Upper lobe of right lung (tissue), 1 donor: Measurements from ENCODE around the gene NFE2L3. TPM values are rescaled to one million over a fixed set of nuclear protein-coding genes. Genes with fewer than 3 reads are reported as not detected.
"Not testable (repeated sequence)": the region's sequence is repeated elsewhere in the genome, so short reads cannot be mapped to it uniquely, and the experiment has no call there.

Experiments
- ATAC-seq: fragments of 200-7000 bp; cut with Tn5 transposase; one replicate; pipeline ENCODE4 v1.9.1; 2020; ENCODE audit warnings: mild to moderate bottlenecking, moderate library complexity
- DNase-seq: peaks from one replicate; pipeline ENCODE4 v3.0.0-alpha.2; 2020
- H3K27ac ChIP-seq: fragments of 200-600 bp; one replicate; pipeline ENCODE4 v1.8.0; 2022
- H3K27me3 ChIP-seq: fragments of 200-600 bp; one replicate; pipeline ENCODE4 v1.8.0; 2022; ENCODE audit warnings: mild to moderate bottlenecking
- H3K36me3 ChIP-seq: fragments of 200-600 bp; one replicate; pipeline ENCODE4 v1.8.0; 2022
- H3K4me1 ChIP-seq: fragments of 200-600 bp; one replicate; pipeline ENCODE4 v1.8.0; 2022
- H3K4me3 ChIP-seq: fragments of 200-600 bp; one replicate; pipeline ENCODE4 v1.8.0; 2022; ENCODE audit warnings: mild to moderate bottlenecking
- H3K9me3 ChIP-seq: fragments of 200-600 bp; one replicate; pipeline ENCODE4 v1.8.0; 2022
- intact Hi-C: fragments of 100-400 bp; cut with DNase I; formaldehyde crosslinking; loops from one replicate; pipeline ENCODE4 v1.11.0; 2022
- total RNA-seq: library from RNA; stranded (reverse); fragmentation: NEBNext Ultra II Directional; extraction: Animal tissue kit (Norgen Biotek cat#: 25700); gene quantifications from one replicate; pipeline ENCODE4 v1.2.1, GENCODE V29; 2021
- TF ChIP-seq, protein P1 (sequence below): fragments of 200-600 bp; IDR thresholded peaks from one replicate; pipeline ENCODE4 v1.8.0; 2022; ENCODE audit warnings: antibody characterized with exemption
- donor health status: DM: no; HTN: yes; CAD: no; lungs with severe emphysema.

The NFE2L3 gene
- total RNA-seq, 1 donor from 2014 or later, result 4.1 TPM

DNA sequence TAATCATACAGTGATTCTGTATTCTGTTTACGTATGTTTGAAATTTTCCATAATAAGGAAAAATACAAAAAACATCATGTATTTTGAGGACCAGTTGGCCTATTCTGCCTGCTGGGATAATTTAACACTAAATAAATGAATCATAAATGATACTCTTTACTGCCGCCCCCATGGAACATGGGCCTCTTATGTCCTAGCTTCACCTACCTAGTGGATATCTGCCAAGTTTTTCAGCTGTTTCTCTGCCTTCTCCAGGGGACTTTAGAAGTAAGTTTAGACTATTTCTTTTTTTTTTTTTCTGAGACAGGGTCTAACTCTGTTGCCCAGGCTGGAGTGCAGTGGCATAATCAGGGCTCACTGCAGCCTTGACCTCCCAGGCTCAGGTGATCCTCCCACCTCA, 10.4 kb downstream of the NFE2L3 start:
- Histone ChIP-seq H3K4me1 (no peaks in the 10 kb centered on the region), H3K4me3 (no peak overlapping the region), H3K27ac (no peak overlapping the region), H3K27me3 (no peaks in the 10 kb centered on the region), H3K9me3 (no peaks in the 10 kb centered on the region), H3K36me3 (no peaks in the 10 kb centered on the region)
- TF ChIP-seq, protein P1, sequence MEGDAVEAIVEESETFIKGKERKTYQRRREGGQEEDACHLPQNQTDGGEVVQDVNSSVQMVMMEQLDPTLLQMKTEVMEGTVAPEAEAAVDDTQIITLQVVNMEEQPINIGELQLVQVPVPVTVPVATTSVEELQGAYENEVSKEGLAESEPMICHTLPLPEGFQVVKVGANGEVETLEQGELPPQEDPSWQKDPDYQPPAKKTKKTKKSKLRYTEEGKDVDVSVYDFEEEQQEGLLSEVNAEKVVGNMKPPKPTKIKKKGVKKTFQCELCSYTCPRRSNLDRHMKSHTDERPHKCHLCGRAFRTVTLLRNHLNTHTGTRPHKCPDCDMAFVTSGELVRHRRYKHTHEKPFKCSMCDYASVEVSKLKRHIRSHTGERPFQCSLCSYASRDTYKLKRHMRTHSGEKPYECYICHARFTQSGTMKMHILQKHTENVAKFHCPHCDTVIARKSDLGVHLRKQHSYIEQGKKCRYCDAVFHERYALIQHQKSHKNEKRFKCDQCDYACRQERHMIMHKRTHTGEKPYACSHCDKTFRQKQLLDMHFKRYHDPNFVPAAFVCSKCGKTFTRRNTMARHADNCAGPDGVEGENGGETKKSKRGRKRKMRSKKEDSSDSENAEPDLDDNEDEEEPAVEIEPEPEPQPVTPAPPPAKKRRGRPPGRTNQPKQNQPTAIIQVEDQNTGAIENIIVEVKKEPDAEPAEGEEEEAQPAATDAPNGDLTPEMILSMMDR, result no peak
- intact Hi-C loops, result no loop called here
- ATAC-seq, result no peak
- DNase-seq, result no peak

DNA sequence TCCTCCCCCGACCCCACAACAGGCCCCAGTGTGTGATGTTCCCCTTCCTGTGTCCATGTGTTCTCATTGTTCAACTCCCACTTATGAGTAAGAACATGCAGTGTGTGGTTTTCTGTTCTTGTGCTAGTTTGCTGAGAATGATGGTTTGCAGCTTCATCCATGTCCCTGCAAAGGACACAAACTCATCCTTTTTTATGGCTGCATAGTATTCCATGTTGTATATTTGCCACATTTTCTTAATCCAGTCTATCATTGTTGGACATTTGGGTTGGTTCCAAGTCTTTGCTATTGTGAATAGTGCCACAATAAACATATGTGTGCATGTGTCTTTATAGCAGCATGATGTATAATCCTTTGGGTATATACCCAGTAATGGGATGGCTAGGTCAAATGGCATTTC, 11.8 kb downstream of the NFE2L3 start:
- H3K4me3 ChIP-seq, H3K9me3 ChIP-seq, H3K27me3 ChIP-seq, H3K27ac ChIP-seq, H3K4me1 ChIP-seq, DNase-seq, H3K36me3 ChIP-seq, intact Hi-C loops, ATAC-seq: not testable (repeated sequence)

DNA sequence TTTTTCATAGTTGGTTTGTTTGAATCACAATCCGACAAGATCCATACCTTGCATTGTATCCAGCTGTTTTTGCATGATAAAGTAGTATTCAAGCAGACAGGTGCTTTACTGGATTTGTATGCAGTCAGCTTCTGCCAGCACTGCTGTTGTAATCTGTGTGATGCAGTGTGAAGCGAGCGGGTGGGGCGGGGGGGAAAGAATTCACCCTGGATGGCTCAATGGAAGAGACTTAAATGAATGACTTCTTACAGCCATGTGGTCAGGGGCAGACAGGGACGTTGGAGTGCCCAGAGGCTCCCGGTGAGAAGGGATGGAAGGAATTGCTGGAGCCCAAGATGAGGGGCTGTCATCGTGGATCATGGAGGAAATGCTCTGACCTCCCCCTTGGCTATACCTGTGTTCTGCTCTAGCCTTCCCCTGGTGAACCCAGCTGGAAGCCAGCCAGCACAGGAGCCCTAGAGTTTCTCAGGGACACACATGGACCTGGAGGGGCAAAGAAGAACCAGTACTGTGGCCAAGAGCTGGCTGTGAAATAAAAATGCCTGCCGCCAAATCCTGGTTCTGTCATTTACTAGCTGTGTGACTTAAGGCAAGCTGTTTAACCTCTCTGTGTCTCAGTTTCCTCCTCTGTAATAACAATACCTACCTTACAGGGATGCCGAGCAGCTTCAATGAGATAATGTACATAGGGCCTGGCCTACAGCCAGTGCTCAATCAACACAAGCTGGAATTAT, 14.1 kb downstream of the NFE2L3 start:
- peaks cover 4% of the 10 kb centered on the region for H3K36me3 ChIP-seq
- intact Hi-C loops, result no loop called here
- H3K27me3 ChIP-seq, result no peaks in the 10 kb centered on the region
- H3K4me1 ChIP-seq, result no peaks in the 10 kb centered on the region
- no peak overlapping the region for H3K4me3 ChIP-seq
- TF ChIP-seq, protein P1, result no peak
- H3K9me3 ChIP-seq, result no peaks in the 10 kb centered on the region
- ATAC-seq (no peak), DNase-seq (no peak)
- H3K27ac ChIP-seq, result no peak overlapping the region

DNA sequence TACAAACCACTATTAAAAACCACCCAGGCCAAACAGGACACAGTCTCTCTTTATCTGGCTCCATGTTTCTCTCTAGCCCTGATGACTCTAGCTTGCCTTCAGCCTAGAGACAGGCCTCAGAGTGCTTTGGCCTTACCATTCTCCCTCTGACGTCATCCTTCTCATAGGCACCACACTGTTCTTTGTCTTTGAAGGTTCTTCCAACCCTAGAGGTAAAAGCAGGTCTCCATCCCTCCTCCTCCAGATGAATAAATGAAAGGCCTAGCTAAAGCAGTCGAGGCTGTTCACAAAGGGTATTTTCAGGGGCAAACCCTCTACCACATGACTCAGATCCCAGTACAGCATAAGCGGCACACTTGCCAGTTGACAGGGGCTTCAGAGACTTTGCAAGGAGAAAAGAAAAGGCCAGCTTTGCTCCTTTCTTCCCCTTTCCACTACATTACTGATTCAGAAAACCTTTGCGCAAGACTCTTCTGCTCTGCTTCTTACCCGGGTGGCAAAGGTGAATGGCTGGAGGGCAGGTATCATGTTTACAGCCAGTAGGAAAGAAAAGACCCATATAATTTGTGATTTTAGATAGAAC, 14.8 kb downstream of the NFE2L3 start:
- ATAC-seq, result no peak
- no peak overlapping the region for H3K27ac ChIP-seq

DNA sequence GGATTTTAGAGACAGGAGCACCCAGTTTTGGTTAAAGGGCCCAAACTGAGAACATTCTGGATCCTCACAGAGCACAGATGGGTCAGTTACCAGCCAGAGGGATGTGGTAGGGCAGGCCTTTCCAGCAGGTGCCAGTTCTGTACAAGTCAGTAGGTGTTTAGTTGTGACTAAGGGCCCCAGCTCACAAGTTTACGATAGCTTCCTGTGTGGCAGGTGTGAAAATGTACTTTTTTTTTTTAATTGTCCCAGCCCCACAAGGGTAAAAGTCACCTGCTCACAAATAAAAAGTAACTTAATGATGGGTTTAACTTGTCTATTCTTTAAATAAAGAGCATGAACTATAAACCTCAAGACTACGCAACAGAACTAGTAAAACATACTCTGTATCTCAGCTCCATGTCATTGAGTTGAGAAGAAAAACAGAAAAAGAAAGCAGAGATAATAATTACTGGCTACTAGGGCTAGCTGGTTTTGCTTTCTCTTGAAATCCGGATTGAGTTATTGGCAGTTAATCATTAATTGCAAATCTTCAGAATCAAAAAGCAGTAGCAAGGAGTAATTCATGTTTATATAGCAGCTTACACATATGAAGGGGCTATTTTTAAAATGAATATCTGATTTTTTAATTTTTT, 15.4 kb downstream of the NFE2L3 start:
- ATAC-seq, result no peak
- TF ChIP-seq, protein P1, result no peak
- no peak overlapping the region for H3K27ac ChIP-seq
- no peaks in the 10 kb centered on the region for H3K27me3 ChIP-seq
- intact Hi-C loops, result no loop called here
- H3K36me3 ChIP-seq, result peaks cover 4% of the 10 kb centered on the region
- no peak for DNase-seq
- H3K4me3 ChIP-seq, result no peak overlapping the region
- no peaks in the 10 kb centered on the region for H3K9me3 ChIP-seq
- H3K4me1 ChIP-seq, result no peaks in the 10 kb centered on the region

More for the DNA sequence above, 14.8 kb downstream of the NFE2L3 start:
- TF ChIP-seq, protein P1, result no peak
- Histone ChIP-seq H3K36me3 (peaks cover 4% of the 10 kb centered on the region), H3K27me3 (no peaks in the 10 kb centered on the region), H3K4me1 (no peaks in the 10 kb centered on the region), H3K9me3 (no peaks in the 10 kb centered on the region), H3K4me3 (no peak overlapping the region)
- no peak for DNase-seq
- intact Hi-C loops, result no loop called here

DNA sequence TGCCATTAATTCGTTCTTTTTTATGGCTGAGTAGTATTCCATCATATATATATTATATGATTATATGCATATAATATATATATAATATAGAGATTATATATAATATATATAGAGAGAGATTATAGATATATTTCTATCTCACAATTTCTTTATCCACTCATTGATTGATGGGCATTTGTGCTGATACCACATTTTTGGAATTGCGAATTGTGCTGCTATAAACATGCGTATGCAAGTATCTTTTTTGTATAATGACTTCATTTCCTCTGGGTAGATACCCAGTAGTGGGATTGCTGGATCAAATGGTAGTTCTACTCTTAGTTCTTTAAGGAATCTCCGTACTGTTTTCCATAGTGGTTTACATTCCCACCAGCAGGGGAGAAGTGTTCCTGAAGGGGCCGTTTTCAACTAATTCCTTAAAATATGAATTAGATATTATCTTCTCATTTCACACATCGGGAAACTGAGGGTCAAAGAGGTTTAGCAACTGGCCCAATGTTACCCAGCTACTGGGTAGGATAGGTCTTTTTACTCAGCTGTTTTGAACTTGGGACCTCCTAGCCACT, 16.5 kb downstream of the NFE2L3 start:
- Histone ChIP-seq H3K27me3 (no peaks in the 10 kb centered on the region), H3K4me1 (no peaks in the 10 kb centered on the region)
- intact Hi-C loops, result no loop called here

More for the DNA sequence above, 16.5 kb downstream of the NFE2L3 start:
- no peaks in the 10 kb centered on the region for H3K9me3 ChIP-seq
- no peak overlapping the region for H3K27ac ChIP-seq
- DNase-seq (no peak), ATAC-seq (no peak)
- H3K36me3 ChIP-seq, result peaks cover 4% of the 10 kb centered on the region
- TF ChIP-seq, protein P1, result no peak
- no peak overlapping the region for H3K4me3 ChIP-seq
